Activated CD8-positive, alpha-beta T cell treated with anti-CD3 and anti-CD28 coated beads for 36 hours (primary cell): ENCODE results near the gene PLSCR3. TPM values are rescaled to one million over a fixed set of nuclear protein-coding genes. Genes with fewer than 3 reads are reported as not detected.

ENCODE experiments used
- ATAC-seq: fragments of 200-7000 bp; cut with Tn5 transposase; one replicate; pipeline ENCODE4 v1.10.0; 2021; ENCODE audit warnings: mild to moderate bottlenecking, moderate library complexity
- CTCF ChIA-PET: fragments of 350-600 bp; sonication (Branson Sonifier 250); formaldehyde crosslinking; loops from one replicate; lab custom pipeline; 2021; ENCODE audit warnings: antibody characterized with exemption; lab: Charles Lee
- POLR2A ChIA-PET: fragments of 350-600 bp; sonication (Branson Sonifier 250); formaldehyde crosslinking; loops from one replicate; lab custom pipeline; 2021; ENCODE audit warnings: antibody characterized with exemption; lab: Charles Lee
- DNase-seq: peaks from one replicate; pipeline ENCODE4 v3.0.0-alpha.2; 2020
- H3K27ac Mint-ChIP-seq: one replicate; pipeline ENCODE4 v1.8.0; 2021; ENCODE audit warnings: mild to moderate bottlenecking, mixed read lengths
- H3K27me3 Mint-ChIP-seq: one replicate; pipeline ENCODE4 v1.8.0; 2021; ENCODE audit warnings: mixed read lengths
- H3K36me3 Mint-ChIP-seq: one replicate; pipeline ENCODE4 v1.8.0; 2021; ENCODE audit warnings: low read depth, mixed read lengths
- H3K4me1 Mint-ChIP-seq: one replicate; pipeline ENCODE4 v1.8.0; 2021; ENCODE audit warnings: low read depth, mixed read lengths
- H3K4me3 Mint-ChIP-seq: one replicate; pipeline ENCODE4 v1.8.0; 2021; ENCODE audit warnings: mild to moderate bottlenecking, moderate library complexity, mixed read lengths
- H3K9me3 Mint-ChIP-seq: one replicate; pipeline ENCODE4 v1.8.0; 2021; ENCODE audit warnings: mixed read lengths
- CTCF ChIP-seq: fragments of 200-600 bp; IDR thresholded peaks from one replicate; pipeline ENCODE4 v1.8.0; 2022; ENCODE audit warnings: antibody characterized with exemption, mild to moderate bottlenecking
- intact Hi-C: fragments of 100-400 bp; cut with micrococcal nuclease; formaldehyde crosslinking; loops from one replicate; pipeline ENCODE4 v1.10.0; 2022
- total RNA-seq, 2 experiments: library from RNA; stranded (reverse); gene quantifications; one replicate each; pipeline ENCODE4 v1.2.3, GENCODE V29; 2021

The PLSCR3 gene
- total RNA-seq, 2 experiments from 2014 or later = 62.6 to 71.1 TPM

- Mint-ChIP-seq H3K36me3 (peaks cover 2% of the 10 kb centered on the region), H3K4me3 (peak overlapping the region; percentile 76), H3K27me3 (peaks cover 32% of the 10 kb centered on the region), H3K27ac (peak overlapping the region; percentile 85), H3K9me3 (peaks cover 4% of the 10 kb centered on the region), H3K4me1 (peaks cover 7% of the 10 kb centered on the region)
- peak; percentile 82 for DNase-seq
- no peak for TF ChIP-seq CTCF
- intact Hi-C loops = no loop called here
- ChIA-PET CTCF (interaction anchor here (1.0 to 2.2 kb wide), 6 partner anchors 9 to 205 kb away, joined by 3 to 8 read pairs (median 4); partner anchors contain the start of genes PLSCR3 and TMEM95), POLR2A (interaction anchor here (0.5 to 2.6 kb wide), 11 partner anchors 10 to 177 kb away, joined by 3 to 11 read pairs (median 5); partner anchors contain the start of genes PLSCR3, SENP3, TMEM102 and TMEM256)
- peak; percentile 96 for ATAC-seq
Observed at GRCh38 chr17:7383742-7384488, 10.4 kb downstream of the PLSCR3 start.

- ChIA-PET POLR2A (interaction anchor here (0.5 to 2.6 kb wide), 12 partner anchors 9 to 178 kb away, joined by 3 to 11 read pairs (median 4); partner anchors contain the start of genes POLR2A, SENP3, TMEM102 and TMEM256), CTCF (interaction anchor here (1.0 to 2.2 kb wide), 4 partner anchors 10 to 53 kb away, joined by 3 to 8 read pairs (median 5); partner anchors contain the start of genes PLSCR3 and TMEM95)
- Mint-ChIP-seq H3K27me3 (peaks cover 32% of the 10 kb centered on the region), H3K4me3 (peak overlapping the region; percentile 76), H3K9me3 (peaks cover 4% of the 10 kb centered on the region), H3K4me1 (peaks cover 7% of the 10 kb centered on the region), H3K27ac (no peak overlapping the region), H3K36me3 (peaks cover 2% of the 10 kb centered on the region)
- intact Hi-C loops = no loop called here
- TF ChIP-seq CTCF = no peak
- DNase-seq (no peak), ATAC-seq (no peak)
Observed at GRCh38 chr17:7383371-7383741, 11.0 kb downstream of the PLSCR3 start.

GRCh38 chr17:7382901-7383300 is 11.4 kb downstream of the PLSCR3 start:
- peak overlapping the region; percentile 31 for H3K4me3 Mint-ChIP-seq
- H3K4me1 Mint-ChIP-seq = peaks cover 7% of the 10 kb centered on the region
- DNase-seq (no peak), ATAC-seq (no peak)
- peaks cover 32% of the 10 kb centered on the region for H3K27me3 Mint-ChIP-seq
- ChIA-PET POLR2A (interaction anchor here (0.6 to 2.6 kb wide), 6 partner anchors 9 to 102 kb away, joined by 3 to 11 read pairs (median 3); partner anchors contain the start of genes POLR2A and TMEM102), CTCF (interaction anchor here (0.8 to 2.2 kb wide), 5 partner anchors 10 to 57 kb away, joined by 3 to 8 read pairs (median 4); partner anchors contain the start of gene PLSCR3)
- intact Hi-C loops = no loop called here
- H3K9me3 Mint-ChIP-seq = peaks cover 4% of the 10 kb centered on the region
- H3K27ac Mint-ChIP-seq = no peak overlapping the region
- TF ChIP-seq CTCF = no peak
- H3K36me3 Mint-ChIP-seq = peaks cover 2% of the 10 kb centered on the region

GRCh38 chr17:7380855-7381683 is 13.3 kb downstream of the PLSCR3 start, which contains the start of gene TNK1:
TSS of gene TNK1 (plus strand) at chr17:7381089. CDS start at chr17:7382927, 1,838 bp downstream.
- ChIA-PET POLR2A (interaction anchor here (0.7 to 1.5 kb wide), 4 partner anchors 8 to 56 kb away, joined by 3 to 6 read pairs (median 4); no protein-coding TSS in a partner anchor), CTCF (interaction anchor here (1.0 to 1.7 kb wide), 3 partner anchors 24 to 26 kb away, joined by 4 to 8 read pairs (median 4); partner anchors contain the start of gene TMEM95)
- Mint-ChIP-seq H3K9me3 (peaks cover 4% of the 10 kb centered on the region), H3K36me3 (peaks cover 2% of the 10 kb centered on the region), H3K4me3 (no peak within 1 kb of the TSS), H3K27me3 (peaks cover 36% of the 10 kb centered on the region), H3K27ac (no peak within 1 kb of the TSS), H3K4me1 (peaks cover 9% of the 10 kb centered on the region)
- intact Hi-C loops = no loop called here
- ATAC-seq = no peak
- TF ChIP-seq CTCF = no peak
- no peak for DNase-seq
